Type B pancreatic cell (in vitro differentiated cells): ENCODE results near the gene KLHL21. TPM values are rescaled to one million over a fixed set of nuclear protein-coding genes. Genes with fewer than 3 reads are reported as not detected.

Experiments used
- DNase-seq: peaks from one replicate; pipeline ENCODE4 v3.0.0; 2021; ENCODE audit warnings: mixed read lengths; ENCODE audit not compliant: unreplicated experiment; ENCODE audit errors: extremely low spot score
- H3K27ac Mint-ChIP-seq: 2 replicates; pipeline ENCODE4 v1.8.0; 2021; ENCODE audit warnings: mild to moderate bottlenecking, mixed read lengths
- H3K27me3 Mint-ChIP-seq: 2 replicates; pipeline ENCODE4 v1.8.0; 2021; ENCODE audit warnings: mixed read lengths
- H3K36me3 Mint-ChIP-seq: 2 replicates; pipeline ENCODE4 v1.8.0; 2021; ENCODE audit warnings: mixed read lengths
- H3K4me1 Mint-ChIP-seq: one replicate; pipeline ENCODE4 v1.8.0; 2021; ENCODE audit warnings: mixed read lengths; ENCODE audit not compliant: unreplicated experiment
- H3K4me3 Mint-ChIP-seq: 2 replicates; pipeline ENCODE4 v1.8.0; 2021; ENCODE audit warnings: mild to moderate bottlenecking, mixed read lengths
- H3K9me3 Mint-ChIP-seq: 2 replicates; pipeline ENCODE4 v1.8.0; 2021; ENCODE audit warnings: mixed read lengths
- CTCF ChIP-seq: fragments of 200-600 bp; sonication (generic); conservative IDR thresholded peaks from 2 replicates; pipeline ENCODE4 v1.5.0; 2021; ENCODE audit warnings: antibody characterized with exemption, mild to moderate bottlenecking
- total RNA-seq: library from RNA; stranded (reverse); gene quantifications from 2 replicates; pipeline ENCODE4 v1.2.1, GENCODE V29; 2021; ENCODE audit warnings: low replicate concordance

The KLHL21 gene
- total RNA-seq, 1 donor from 2014 or later = 15.1 TPM

GRCh38 chr1:6593810-6594209 is 8.9 kb downstream of the KLHL21 start:
- Mint-ChIP-seq H3K9me3 (no peaks in the 10 kb centered on the region), H3K4me3 (no peak overlapping the region), H3K36me3 (no peaks in the 10 kb centered on the region), H3K27me3 (no peaks in the 10 kb centered on the region), H3K27ac (no peak overlapping the region), H3K4me1 (peaks cover 5% of the 10 kb centered on the region)
- no peak for TF ChIP-seq CTCF
- DNase-seq = no peak

GRCh38 chr1:6592865-6593593 is 9.6 kb downstream of the KLHL21 start:
- Mint-ChIP-seq H3K4me1 (peaks cover 5% of the 10 kb centered on the region), H3K27ac (no peak overlapping the region), H3K36me3 (no peaks in the 10 kb centered on the region), H3K27me3 (no peaks in the 10 kb centered on the region), H3K4me3 (no peak overlapping the region), H3K9me3 (no peaks in the 10 kb centered on the region)
- no peak for TF ChIP-seq CTCF
- DNase-seq = no peak

GRCh38 chr1:6592441-6592840 is 10.2 kb downstream of the KLHL21 start:
- no peaks in the 10 kb centered on the region for H3K27me3 Mint-ChIP-seq
- TF ChIP-seq CTCF = no peak

GRCh38 chr1:6591644-6592043 is 11.0 kb downstream of the KLHL21 start:
- no peak for DNase-seq
- Mint-ChIP-seq H3K4me1 (peaks cover 5% of the 10 kb centered on the region), H3K9me3 (no peaks in the 10 kb centered on the region), H3K27ac (no peak overlapping the region), H3K4me3 (no peak overlapping the region), H3K36me3 (no peaks in the 10 kb centered on the region), H3K27me3 (no peaks in the 10 kb centered on the region)
- TF ChIP-seq CTCF = no peak

More at GRCh38 chr1:6592441-6592840, 10.2 kb downstream of the KLHL21 start:
- peaks cover 5% of the 10 kb centered on the region for H3K4me1 Mint-ChIP-seq
- no peaks in the 10 kb centered on the region for H3K36me3 Mint-ChIP-seq
- no peak overlapping the region for H3K4me3 Mint-ChIP-seq
- H3K27ac Mint-ChIP-seq = no peak overlapping the region
- no peaks in the 10 kb centered on the region for H3K9me3 Mint-ChIP-seq
- no peak for DNase-seq

- Mint-ChIP-seq H3K27ac (no peak overlapping the region), H3K27me3 (no peaks in the 10 kb centered on the region), H3K4me1 (peaks cover 2% of the 10 kb centered on the region), H3K9me3 (no peaks in the 10 kb centered on the region), H3K4me3 (no peak overlapping the region), H3K36me3 (no peaks in the 10 kb centered on the region)
- no peak for DNase-seq
- no peak for TF ChIP-seq CTCF
Measured at GRCh38 chr1:6591222-6591621, 11.4 kb downstream of the KLHL21 start.
